Upper lobe of right lung (tissue), 1 donor: ENCODE data around the gene FOXR1. TPM values are rescaled to one million over a fixed set of nuclear protein-coding genes. Genes with fewer than 3 reads are reported as not detected.
"Not testable (repeated sequence)": the region's sequence is repeated elsewhere in the genome, so short reads cannot be mapped to it uniquely, and the experiment has no call there.

ENCODE experiments used
- ATAC-seq: fragments of 200-7000 bp; cut with Tn5 transposase; one replicate; pipeline ENCODE4 v1.9.1; 2020; ENCODE audit warnings: mild to moderate bottlenecking, moderate library complexity
- DNase-seq: peaks from one replicate; pipeline ENCODE4 v3.0.0-alpha.2; 2020
- H3K27ac ChIP-seq: fragments of 200-600 bp; one replicate; pipeline ENCODE4 v1.8.0; 2022
- H3K27me3 ChIP-seq: fragments of 200-600 bp; one replicate; pipeline ENCODE4 v1.8.0; 2022; ENCODE audit warnings: mild to moderate bottlenecking
- H3K36me3 ChIP-seq: fragments of 200-600 bp; one replicate; pipeline ENCODE4 v1.8.0; 2022
- H3K4me1 ChIP-seq: fragments of 200-600 bp; one replicate; pipeline ENCODE4 v1.8.0; 2022
- H3K4me3 ChIP-seq: fragments of 200-600 bp; one replicate; pipeline ENCODE4 v1.8.0; 2022; ENCODE audit warnings: mild to moderate bottlenecking
- H3K9me3 ChIP-seq: fragments of 200-600 bp; one replicate; pipeline ENCODE4 v1.8.0; 2022
- CTCF ChIP-seq: fragments of 200-600 bp; IDR thresholded peaks from one replicate; pipeline ENCODE4 v1.8.0; 2022; ENCODE audit warnings: antibody characterized with exemption
- intact Hi-C: fragments of 100-400 bp; cut with DNase I; formaldehyde crosslinking; loops from one replicate; pipeline ENCODE4 v1.11.0; 2022
- total RNA-seq: library from RNA; stranded (reverse); fragmentation: NEBNext Ultra II Directional; extraction: Animal tissue kit (Norgen Biotek cat#: 25700); gene quantifications from one replicate; pipeline ENCODE4 v1.2.1, GENCODE V29; 2021
- donor health status: DM: no; HTN: yes; CAD: no; lungs with severe emphysema.

FOXR1 gene
- total RNA-seq, 1 donor from 2014 or later: not detected

DNA sequence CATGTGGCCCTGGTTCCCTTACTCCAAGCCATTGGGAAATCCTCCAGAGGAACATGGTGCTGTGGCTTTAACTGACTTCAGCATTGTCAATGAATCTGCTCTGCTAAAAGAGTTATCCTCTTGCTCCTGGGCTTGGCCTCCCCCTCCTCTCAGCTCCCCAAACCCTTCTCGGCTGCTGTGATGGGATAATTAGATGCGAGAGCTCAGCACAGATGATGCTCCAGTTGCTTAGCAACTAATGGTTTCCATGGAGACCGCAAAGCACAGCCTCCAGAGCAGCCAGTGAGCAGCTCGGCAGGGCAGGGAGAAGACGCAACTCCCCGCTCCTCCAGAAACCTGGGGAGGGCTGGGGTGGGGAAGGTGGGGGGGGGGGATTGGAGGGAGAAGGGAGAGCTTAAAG lies 18.3 kb upstream of the FOXR1 start:
- Histone ChIP-seq H3K27me3 (peaks cover 8% of the 10 kb centered on the region), H3K36me3 (no peaks in the 10 kb centered on the region), H3K27ac (no peak overlapping the region), H3K4me1 (no peaks in the 10 kb centered on the region), H3K4me3 (no peak overlapping the region), H3K9me3 (no peaks in the 10 kb centered on the region)
- intact Hi-C loops: loop anchor here (10.0 kb wide), 1 partner anchor 48 kb away; no protein-coding TSS in a partner anchor
- DNase-seq (no peak), ATAC-seq (no peak)
- TF ChIP-seq CTCF: no peak

GRCh38 chr11:118953976-118954375 lies 17.6 kb upstream of the FOXR1 start:
- intact Hi-C loops: loop anchor here (10.0 kb wide), 1 partner anchor 49 kb away; no protein-coding TSS in a partner anchor
- not testable (repeated sequence) for DNase-seq

GRCh38 chr11:118956094-118956846 lies 15.3 kb upstream of the FOXR1 start, which contains the start of gene UPK2:
UPK2 (plus strand) TSS chr11:118956298; CDS start chr11:118956351, 53 bp downstream.
- TF ChIP-seq CTCF: peak; percentile 94
- Histone ChIP-seq H3K27me3 (peaks cover 5% of the 10 kb centered on the region), H3K4me3 (no peak within 1 kb of the TSS), H3K9me3 (no peaks in the 10 kb centered on the region), H3K4me1 (no peaks in the 10 kb centered on the region), H3K27ac (no peak within 1 kb of the TSS), H3K36me3 (no peaks in the 10 kb centered on the region)
- DNase-seq (peak; percentile 94), ATAC-seq (peak; percentile 98)
- intact Hi-C loops: loop anchor here (5.0 to 10.0 kb wide), 2 partner anchors 51 to 269 kb away; no protein-coding TSS in a partner anchor

More at GRCh38 chr11:118953976-118954375, 17.6 kb upstream of the FOXR1 start:
- not testable (repeated sequence) for H3K4me3 ChIP-seq, H3K36me3 ChIP-seq, ATAC-seq, H3K27ac ChIP-seq, H3K4me1 ChIP-seq, H3K27me3 ChIP-seq, H3K9me3 ChIP-seq

DNA sequence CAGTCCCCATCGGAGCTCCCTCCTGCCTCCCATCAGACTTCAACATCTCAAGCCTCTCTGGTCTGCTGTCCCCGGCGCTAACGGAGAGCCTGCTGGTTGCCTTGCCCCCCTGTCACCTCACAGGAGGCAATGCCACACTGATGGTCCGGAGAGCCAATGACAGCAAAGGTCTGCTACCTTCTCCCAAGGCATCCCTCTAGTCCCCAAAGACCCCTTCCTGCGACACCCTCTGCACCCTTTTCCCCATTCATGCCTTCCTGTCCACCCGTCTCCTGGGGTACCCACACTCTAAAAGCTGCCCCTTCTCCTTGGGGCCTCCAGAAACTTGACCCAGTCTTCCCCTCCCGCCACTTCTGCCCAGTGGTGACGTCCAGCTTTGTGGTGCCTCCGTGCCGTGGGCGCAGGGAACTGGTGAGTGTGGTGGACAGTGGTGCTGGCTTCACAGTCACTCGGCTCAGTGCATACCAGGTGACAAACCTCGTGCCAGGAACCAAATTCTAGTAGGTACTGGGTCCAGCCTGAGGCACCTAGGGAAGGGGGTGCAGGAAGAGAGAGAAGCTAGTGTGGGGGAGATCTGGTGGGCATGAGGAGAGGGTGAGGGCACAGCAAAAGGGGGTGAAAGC lies 14.6 kb upstream of the FOXR1 start:
- intact Hi-C loops: loop anchor here (5.0 to 10.0 kb wide), 2 partner anchors 52 to 270 kb away; no protein-coding TSS in a partner anchor
- peaks cover 4% of the 10 kb centered on the region for H3K27me3 ChIP-seq
- ATAC-seq: no peak
- H3K36me3 ChIP-seq: no peaks in the 10 kb centered on the region
- H3K9me3 ChIP-seq: no peaks in the 10 kb centered on the region
- H3K4me3 ChIP-seq: no peak overlapping the region
- DNase-seq: no peak
- TF ChIP-seq CTCF: no peak
- no peaks in the 10 kb centered on the region for H3K4me1 ChIP-seq
- H3K27ac ChIP-seq: no peak overlapping the region

DNA sequence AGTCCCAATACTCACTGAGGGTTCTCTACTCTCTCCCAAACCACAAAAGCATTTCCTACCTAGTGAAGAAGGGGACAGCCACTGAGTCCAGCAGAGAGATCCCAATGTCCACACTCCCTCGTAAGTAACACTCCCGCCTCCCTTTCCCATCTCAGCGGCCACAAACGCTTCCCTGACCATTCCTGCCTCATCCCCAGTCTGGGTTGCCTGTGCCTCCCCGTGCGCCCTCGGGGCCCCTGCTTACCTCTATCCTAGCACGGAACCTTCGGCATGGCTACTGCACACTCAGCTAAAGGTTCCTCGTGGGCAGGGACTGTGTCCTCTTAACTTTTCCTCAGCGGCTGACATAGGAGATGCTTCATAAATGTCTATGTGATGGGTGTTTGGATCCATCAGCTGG lies 14.0 kb upstream of the FOXR1 start:
- Histone ChIP-seq H3K4me1 (no peaks in the 10 kb centered on the region), H3K36me3 (no peaks in the 10 kb centered on the region), H3K27ac (no peak overlapping the region), H3K27me3 (no peaks in the 10 kb centered on the region), H3K4me3 (no peak overlapping the region), H3K9me3 (no peaks in the 10 kb centered on the region)
- ATAC-seq (no peak), DNase-seq (no peak)
- no peak for TF ChIP-seq CTCF
- intact Hi-C loops: loop anchor here (5.0 to 10.0 kb wide), 2 partner anchors 53 to 270 kb away; no protein-coding TSS in a partner anchor

DNA sequence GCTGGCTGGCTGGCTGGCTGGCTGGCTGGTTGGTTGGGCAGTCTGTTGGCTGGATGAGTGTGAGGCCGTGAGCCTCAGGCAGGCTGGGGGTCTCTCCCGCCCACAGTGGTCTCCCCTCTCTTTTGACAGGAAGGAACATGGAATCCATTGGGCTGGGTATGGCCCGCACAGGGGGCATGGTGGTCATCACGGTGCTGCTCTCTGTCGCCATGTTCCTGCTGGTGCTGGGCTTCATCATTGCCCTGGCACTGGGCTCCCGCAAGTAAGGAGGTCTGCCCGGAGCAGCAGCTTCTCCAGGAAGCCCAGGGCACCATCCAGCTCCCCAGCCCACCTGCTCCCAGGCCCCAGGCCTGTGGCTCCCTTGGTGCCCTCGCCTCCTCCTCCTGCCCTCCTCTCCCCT lies 13.6 kb upstream of the FOXR1 start:
- ATAC-seq (no peak), DNase-seq (no peak)
- Histone ChIP-seq H3K36me3 (no peaks in the 10 kb centered on the region), H3K27me3 (no peaks in the 10 kb centered on the region), H3K27ac (no peak overlapping the region), H3K4me1 (no peaks in the 10 kb centered on the region), H3K9me3 (no peaks in the 10 kb centered on the region), H3K4me3 (no peak overlapping the region)
- TF ChIP-seq CTCF: no peak
- intact Hi-C loops: loop anchor here (5.0 to 10.0 kb wide), 2 partner anchors 53 to 271 kb away; no protein-coding TSS in a partner anchor
